CD4-positive, alpha-beta T cell treated with Interleukin-6 for 4 hours (primary cell): ENCODE results near the gene PRKAB2.
"Not testable (repeated sequence)": the region's sequence is repeated elsewhere in the genome, so short reads cannot be mapped to it uniquely, and the experiment has no call there.

Source experiments
- DNase-seq: peaks from one replicate; pipeline ENCODE4 v3.0.0-alpha.2; 2020; ENCODE audit warnings: mixed read lengths

Gene PRKAB2

GRCh38 chr1:147172168-147173016, at the start of gene PRKAB2:
PRKAB2 (minus strand) TSS chr1:147172470; CDS start chr1:147172144, 326 bp downstream.
- DNase-seq = peak; percentile 92

GRCh38 chr1:147218606-147219005, 46.3 kb upstream of the PRKAB2 start:
- no peak for DNase-seq

- no peak for DNase-seq
These were observed 44.9 kb upstream of the PRKAB2 start for GRCh38 chr1:147217141-147217540.

- DNase-seq = no peak
These were observed 43.9 kb upstream of the PRKAB2 start for GRCh38 chr1:147216124-147216523.

GRCh38 chr1:147215540-147215916, 43.3 kb upstream of the PRKAB2 start:
- no peak for DNase-seq

- DNase-seq = no peak
These were observed 42.7 kb upstream of the PRKAB2 start for GRCh38 chr1:147214842-147215539.

- no peak for DNase-seq
These were observed 42.1 kb upstream of the PRKAB2 start for GRCh38 chr1:147214325-147214724.

GRCh38 chr1:147213271-147213670, 41.0 kb upstream of the PRKAB2 start:
- no peak for DNase-seq

GRCh38 chr1:147211577-147211976, 39.3 kb upstream of the PRKAB2 start:
- DNase-seq = no peak

GRCh38 chr1:147210987-147211386, 38.7 kb upstream of the PRKAB2 start:
- DNase-seq = no peak

GRCh38 chr1:147209825-147210821, 37.9 kb upstream of the PRKAB2 start:
- DNase-seq = no peak

GRCh38 chr1:147208619-147209018, 36.3 kb upstream of the PRKAB2 start:
- DNase-seq = no peak

- no peak for DNase-seq
These were observed 34.9 kb upstream of the PRKAB2 start for GRCh38 chr1:147207192-147207591.

- DNase-seq = no peak
These were observed 31.8 kb upstream of the PRKAB2 start for GRCh38 chr1:147204080-147204479.

- DNase-seq = no peak
These were observed 30.3 kb upstream of the PRKAB2 start for GRCh38 chr1:147202576-147202975.

- no peak for DNase-seq
These were observed 29.5 kb upstream of the PRKAB2 start for GRCh38 chr1:147201786-147202185.

- no peak for DNase-seq
These were observed 29.0 kb upstream of the PRKAB2 start for GRCh38 chr1:147201276-147201675.

- not testable (repeated sequence) for DNase-seq
These were observed 25.1 kb upstream of the PRKAB2 start for GRCh38 chr1:147197324-147197723.

GRCh38 chr1:147189514-147189913, 17.2 kb upstream of the PRKAB2 start:
- no peak for DNase-seq

GRCh38 chr1:147185432-147185831, 13.2 kb upstream of the PRKAB2 start:
- DNase-seq = no peak

GRCh38 chr1:147177611-147178380, 5.5 kb upstream of the PRKAB2 start:
- no peak for DNase-seq
